Measurements from ENCODE around the gene FRG2B.
"Not testable (repeated sequence)": the region's sequence is repeated elsewhere in the genome, so short reads cannot be mapped to it uniquely, and the experiment has no call there.

FRG2B gene

DNA sequence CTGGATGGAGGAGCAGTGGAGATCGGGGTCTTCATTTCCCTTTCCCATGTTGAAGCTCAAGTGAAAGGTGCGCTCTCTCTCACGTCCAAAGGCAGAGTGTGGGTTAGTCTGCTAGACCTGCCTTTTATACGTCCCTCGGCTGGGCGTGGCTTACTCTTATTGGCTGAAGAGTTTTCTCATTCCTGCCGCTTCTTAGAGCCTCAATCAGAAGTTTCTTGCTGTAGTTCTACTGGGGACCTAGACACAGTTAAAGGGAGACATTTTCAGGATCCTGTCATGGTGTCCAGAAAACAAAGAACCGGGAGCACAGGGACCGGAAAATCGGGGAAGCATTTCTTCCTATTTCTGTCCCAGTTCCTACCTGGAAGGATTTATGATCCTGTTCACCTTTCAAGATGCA, at the start of gene FRG2B:
Gene FRG2B (minus strand): TSS at position 101 of the 400 bp plus-strand sequence. CDS start 53 bp downstream, at position 48.
- not testable (repeated sequence) for DNase-seq (ENCODE audit: low spot score)

- DNase-seq (ENCODE audit: low spot score) = not testable (repeated sequence)
These were observed 40.9 kb upstream of the FRG2B start for GRCh38 chr10:133667446-133667845.

DNA sequence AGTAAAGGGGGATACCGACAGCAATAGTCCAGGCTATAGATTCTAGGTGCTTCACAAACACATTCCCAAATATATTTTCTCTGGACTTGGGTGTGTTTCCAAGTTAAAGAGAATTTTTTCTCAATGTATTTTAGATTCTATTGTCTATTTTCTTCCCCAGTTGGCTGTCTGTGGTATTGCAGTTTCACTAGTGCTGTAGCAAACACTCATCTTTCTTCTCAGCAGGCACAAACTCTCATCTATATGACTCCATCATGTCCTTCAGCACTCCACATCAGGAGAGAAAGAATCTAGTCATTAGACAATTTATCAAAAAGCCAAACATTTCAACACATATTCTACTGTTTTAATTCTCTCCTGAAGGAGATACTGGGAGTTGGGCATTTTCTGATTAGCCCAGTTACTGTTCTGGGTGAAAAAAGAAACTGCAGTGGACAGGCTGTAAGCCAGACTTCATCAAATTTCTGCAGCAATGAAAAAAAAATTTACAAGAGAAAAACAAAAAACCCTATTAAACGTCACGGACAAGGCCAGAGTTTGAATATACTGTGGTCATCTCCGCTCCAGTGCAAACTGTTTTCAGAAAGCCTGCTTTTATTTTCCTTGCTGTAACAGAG, 37.1 kb upstream of the FRG2B start:
- not testable (repeated sequence) for DNase-seq (ENCODE audit: low spot score)

- not testable (repeated sequence) for DNase-seq (ENCODE audit: low spot score)
These were observed 34.5 kb upstream of the FRG2B start for GRCh38 chr10:133661122-133661521.

DNA sequence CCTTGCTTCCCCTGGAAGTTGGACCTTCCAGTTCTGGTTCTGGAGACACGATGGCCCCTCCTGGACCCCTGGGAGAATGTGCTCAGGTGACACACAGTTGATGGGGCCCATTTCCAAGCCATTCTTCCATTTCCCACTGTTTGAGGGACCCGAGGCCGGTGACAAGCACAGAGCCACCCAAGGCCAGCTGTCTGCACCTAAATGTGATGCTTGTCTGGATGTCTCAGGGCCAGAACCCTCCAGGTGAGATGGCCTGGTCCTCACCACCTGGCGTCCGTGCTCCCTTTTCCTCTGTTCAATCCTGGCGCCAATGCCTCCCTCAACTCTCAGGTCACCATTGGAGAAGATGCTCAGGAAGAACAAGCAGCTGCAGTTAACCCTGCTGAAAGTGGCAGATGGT, 33.9 kb upstream of the FRG2B start:
- DNase-seq (ENCODE audit: low spot score) = not testable (repeated sequence)

- DNase-seq (ENCODE audit: low spot score) = not testable (repeated sequence)
These were observed 30.7 kb upstream of the FRG2B start for GRCh38 chr10:133657276-133657675.

- not testable (repeated sequence) for DNase-seq (ENCODE audit: low spot score)
These were observed 22.4 kb upstream of the FRG2B start for GRCh38 chr10:133648872-133649455.

DNA sequence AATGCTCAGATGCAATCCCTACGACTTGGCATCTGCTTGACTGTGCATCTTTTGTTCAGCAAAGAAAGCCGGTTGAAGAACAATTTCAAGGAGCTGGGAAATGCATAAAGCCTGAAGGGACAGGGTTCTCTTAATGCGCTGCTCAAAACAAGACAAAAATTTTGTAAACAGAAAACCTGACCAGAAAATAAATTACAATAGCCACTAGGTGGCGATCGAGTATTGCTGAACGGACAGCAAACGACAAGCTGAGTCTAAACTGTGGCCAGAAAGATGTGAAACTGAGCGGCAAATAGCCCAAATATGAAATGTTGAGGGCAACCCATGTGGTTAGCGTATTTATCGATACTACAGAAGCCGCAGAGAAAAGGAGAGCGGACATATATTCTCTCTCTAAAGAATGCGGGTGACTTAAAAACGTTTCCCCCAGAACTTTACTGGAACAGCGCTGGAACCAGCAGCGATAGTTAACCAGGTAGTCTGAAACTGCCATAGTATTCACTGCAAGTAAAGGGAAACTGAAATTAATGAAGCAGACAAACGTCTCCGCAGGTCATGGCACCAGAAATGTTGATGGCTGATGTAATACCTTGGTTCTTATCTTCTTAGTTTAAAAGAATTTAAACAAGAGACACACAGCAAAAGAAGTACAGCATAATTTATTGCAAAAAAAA, 20.6 kb upstream of the FRG2B start:
- DNase-seq (ENCODE audit: low spot score) = not testable (repeated sequence)

- DNase-seq (ENCODE audit: low spot score) = not testable (repeated sequence)
These were observed 11.2 kb upstream of the FRG2B start for GRCh38 chr10:133637846-133638235.

DNA sequence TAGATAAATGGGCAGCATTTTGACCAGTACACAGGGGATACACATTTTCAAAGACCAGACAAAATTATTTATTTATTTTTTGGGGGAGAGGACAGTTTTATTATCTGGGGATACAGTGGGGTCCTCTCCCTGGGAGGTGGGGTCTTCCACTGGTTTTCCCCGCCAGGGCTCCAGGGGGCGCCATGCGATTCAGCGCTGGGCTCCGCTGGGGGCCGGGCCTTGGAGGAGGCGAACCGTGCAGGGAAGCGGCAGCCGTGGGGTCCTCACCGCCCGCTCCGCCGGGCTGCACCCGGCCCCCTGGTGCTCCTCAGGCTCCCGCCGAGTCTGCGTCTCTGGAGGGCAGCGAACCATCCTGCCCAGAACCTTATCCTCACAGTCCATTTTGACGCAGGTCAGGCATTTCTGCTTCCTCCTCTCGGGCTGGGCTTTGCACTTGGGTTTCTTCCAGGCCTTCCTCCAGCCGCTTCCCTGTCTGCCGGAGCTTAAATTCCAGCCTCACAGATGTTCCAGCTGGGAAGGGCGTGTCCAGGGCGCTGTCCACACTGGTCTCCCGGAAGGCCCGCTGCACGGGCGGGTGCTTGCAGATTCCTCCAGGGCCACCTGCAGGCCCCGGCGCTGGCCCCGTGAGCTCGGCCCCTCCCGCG, 10.7 kb upstream of the FRG2B start:
- not testable (repeated sequence) for DNase-seq (ENCODE audit: low spot score)

- not testable (repeated sequence) for DNase-seq (ENCODE audit: low spot score)
These were observed 4.2 kb upstream of the FRG2B start for GRCh38 chr10:133630723-133631249.

DNA sequence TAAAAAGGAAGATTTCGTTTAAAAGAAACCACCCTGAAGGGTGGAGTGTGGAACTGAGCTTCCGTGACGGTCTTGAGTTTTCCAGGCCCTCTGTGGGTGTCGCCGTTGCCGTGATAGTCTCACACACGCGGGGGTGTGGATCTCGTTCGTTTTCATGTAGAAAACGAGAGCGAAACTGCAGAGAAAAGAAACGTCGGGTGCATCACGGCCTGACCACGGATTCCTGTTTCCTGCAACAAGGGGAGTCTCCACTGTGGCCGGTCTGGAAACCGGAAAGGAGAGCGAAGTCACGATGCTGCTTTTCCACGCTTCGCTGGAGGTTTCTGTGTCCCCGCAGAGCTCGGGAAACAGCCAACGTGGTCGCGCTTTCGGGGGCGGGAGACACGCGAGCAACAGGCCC, 4.1 kb downstream of the FRG2B start:
- not testable (repeated sequence) for DNase-seq (ENCODE audit: low spot score)

- DNase-seq (ENCODE audit: low spot score) = no peak
These were observed 7.7 kb downstream of the FRG2B start for GRCh38 chr10:133618851-133619250.

DNA sequence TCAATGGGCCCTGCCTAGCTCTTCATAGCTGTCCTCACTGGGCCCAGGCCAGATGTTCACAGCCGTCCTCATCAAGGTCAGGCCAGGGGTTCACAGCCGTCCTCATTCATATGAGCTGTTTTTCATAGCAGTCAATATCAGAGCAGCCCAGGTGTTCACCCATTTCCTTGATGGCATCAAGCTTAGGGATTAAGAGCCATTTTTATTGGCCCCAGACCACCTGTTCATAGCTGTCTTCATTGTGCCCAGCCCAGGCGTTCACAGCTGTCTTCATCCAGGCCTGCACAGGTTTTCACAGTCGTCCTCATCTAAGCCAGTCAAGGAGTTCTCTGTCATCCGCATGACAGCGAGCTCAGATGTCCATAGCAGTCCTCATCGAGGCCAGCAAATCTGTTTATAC, 9.4 kb downstream of the FRG2B start:
- no peak for DNase-seq (ENCODE audit: low spot score)

DNA sequence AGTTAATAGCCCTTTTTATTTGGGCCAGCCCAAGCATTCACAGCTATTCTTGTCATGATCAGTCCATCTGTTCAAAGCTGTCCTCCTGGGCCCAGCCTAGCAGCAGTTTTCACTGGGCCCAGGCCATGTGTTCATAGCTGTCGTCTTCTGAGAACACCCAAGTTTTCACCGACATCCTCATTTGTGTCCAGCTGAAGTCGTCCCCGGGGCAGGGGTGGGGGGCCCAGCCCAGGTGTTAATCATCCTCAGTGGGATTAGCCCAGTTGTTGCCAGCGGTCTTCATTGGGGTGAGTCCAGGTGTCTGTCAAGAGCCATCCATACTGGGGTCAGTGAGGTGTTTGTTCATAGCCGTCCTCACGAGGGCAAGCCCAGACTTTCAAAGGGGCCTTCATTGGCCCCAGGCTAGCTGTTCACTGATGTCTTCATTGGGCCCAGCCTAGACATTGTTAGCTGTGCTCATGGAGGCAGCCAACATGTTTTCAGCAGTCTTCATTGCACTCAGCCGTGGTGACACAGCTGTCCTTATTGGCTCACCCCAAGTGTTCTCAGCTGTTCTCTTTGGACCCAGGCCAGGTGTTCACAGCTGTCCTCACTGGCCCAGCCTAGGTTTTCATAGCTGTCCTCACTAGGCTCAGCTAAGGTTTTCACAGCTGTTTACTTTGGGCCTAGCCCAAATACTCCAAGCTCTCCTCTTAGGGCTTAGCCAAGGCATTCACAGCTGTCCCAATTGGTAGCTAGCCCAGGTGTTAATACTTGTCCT, 10.0 kb downstream of the FRG2B start:
- no peak for DNase-seq (ENCODE audit: low spot score)

DNA sequence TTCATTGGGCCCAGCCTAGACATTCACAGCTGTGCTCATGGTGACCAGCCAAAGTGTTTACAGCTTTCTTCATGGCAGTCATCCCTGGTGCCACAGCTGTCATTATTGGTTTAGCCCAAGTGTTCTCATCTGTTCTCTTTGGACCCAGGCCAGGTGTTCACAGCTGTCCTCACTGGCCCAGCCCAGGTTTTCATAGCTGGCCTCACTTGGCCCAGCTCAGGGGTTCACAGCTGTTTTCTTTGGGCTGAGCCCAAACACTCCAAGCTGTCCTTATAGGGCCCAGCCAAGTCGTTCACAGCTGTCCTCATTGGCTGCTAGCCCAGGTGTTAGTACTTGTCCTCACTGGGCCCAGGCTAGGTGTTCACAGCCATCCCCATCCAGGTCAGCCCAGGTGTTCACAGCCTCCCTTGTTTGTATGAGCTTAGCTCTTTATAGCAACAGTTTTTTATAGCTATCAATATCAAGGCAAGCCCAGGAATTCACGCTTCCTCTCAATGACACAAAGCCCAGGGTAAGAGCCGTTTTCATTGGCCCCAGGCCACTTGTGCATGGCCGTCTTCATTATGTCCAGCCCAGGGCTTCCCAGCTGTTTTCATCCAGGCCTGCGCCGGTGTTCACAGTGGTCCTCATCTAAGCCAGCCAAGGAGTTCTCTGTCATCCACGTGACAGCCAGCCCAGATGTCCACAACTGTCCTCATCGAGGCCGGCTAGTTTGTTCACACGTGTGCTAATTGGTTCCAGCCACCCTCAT, 11.6 kb downstream of the FRG2B start:
- no peak for DNase-seq (ENCODE audit: low spot score)

- no peak for DNase-seq (ENCODE audit: low spot score)
These were observed 12.9 kb downstream of the FRG2B start for GRCh38 chr10:133613699-133614098.

DNA sequence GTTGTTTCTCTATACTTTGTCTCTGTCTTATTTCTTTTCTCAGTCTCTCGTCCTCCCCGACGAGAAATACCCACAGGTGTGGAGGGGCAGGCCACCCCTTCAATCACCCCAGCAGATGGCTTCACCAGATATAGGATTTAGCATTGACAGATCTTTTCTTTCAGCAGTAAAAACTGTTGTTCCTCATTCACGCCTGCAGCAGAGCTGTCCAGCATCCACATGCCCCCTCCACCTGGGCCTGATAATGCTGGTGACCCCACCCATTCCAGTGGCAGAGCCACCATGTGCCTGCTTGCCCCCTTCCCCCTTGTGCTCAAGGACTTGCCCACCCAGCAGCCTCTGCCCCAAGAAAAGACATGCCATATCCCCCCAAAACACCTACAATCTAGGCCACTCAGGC, 15.5 kb downstream of the FRG2B start:
- DNase-seq (ENCODE audit: low spot score) = no peak

DNA sequence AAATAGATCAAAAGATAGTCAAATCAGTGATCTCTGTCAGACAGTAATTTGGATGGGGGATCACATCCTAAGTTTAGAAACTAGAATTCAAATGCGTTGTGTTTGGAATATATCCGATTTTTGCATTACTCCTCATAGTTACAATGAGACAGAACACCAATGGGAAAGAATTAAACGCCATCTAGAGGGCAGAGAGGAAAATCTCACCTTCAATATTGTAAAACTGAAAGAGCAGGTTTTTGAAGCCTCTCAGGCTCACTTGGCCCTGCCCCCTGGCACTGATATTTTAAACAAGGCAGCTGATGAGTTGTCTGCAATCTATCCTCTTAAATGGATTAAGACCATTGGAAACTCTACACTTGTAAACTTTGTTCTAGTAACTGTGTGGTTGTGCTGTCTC, 17.7 kb downstream of the FRG2B start:
- DNase-seq (ENCODE audit: low spot score) = peak; percentile 2

DNA sequence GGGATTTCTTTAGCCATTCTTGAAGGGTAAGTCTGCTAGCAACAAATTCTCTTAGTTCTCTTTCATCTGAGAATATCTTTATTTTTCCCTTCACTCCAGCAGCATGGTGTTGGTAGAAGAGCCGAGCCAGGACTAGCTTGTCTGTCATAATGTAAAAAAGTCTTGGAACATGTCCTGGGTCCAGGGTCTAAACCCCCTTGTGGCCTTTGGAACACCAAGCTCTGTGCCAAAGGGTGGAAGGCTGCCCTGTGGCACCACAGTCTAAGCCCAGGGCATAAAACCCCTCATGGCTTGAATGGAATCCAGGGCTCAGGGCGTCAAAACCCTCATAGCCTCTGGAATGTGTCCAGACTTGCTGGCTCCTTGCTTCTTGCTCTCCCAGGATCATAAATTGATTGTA, 23.2 kb downstream of the FRG2B start:
- DNase-seq (ENCODE audit: low spot score) = not testable (repeated sequence)

- DNase-seq (ENCODE audit: low spot score) = no peak
These were observed 25.9 kb downstream of the FRG2B start for GRCh38 chr10:133600657-133601056.

Data from kidney capillary endothelial cell (primary cell).